Thyroid gland (tissue), 4 donors: Measurements from ENCODE around the gene FCHSD2. TPM values are rescaled to one million over a fixed set of nuclear protein-coding genes. Genes with fewer than 3 reads are reported as not detected.

Experiments used
- DNase-seq, 2 donors: peaks; one replicate each; pipeline ENCODE4 v3.0.0-alpha.2; 2019
- H3K27ac ChIP-seq, 3 donors: fragments of 200-600 bp; sonication (generic); 1 replicate in 2 of 3; 2 replicates in 1 of 3; pipeline ENCODE4 v1.5.1; 2016 to 2019; ENCODE audit warnings: mild to moderate bottlenecking in 1 of 3, moderate library complexity in 1 of 3
- H3K27me3 ChIP-seq: fragments of 200-600 bp; sonication (generic); one replicate; pipeline ENCODE4 v1.5.1; 2019
- H3K36me3 ChIP-seq, 2 donors: fragments of 200-600 bp; sonication (generic); one replicate each; pipeline ENCODE4 v1.5.1; 2016 to 2019
- H3K4me1 ChIP-seq, 2 donors: fragments of 200-600 bp; sonication (generic); one replicate each; pipeline ENCODE4 v1.5.1; 2017 to 2019
- H3K4me3 ChIP-seq, 3 donors: fragments of 200-600 bp; sonication (generic); replicated peaks in 1 of 3; 1 replicate in 2 of 3; 2 replicates in 1 of 3; pipeline ENCODE4 v1.5.1; 2016; ENCODE audit warnings: mild to moderate bottlenecking in 1 of 3
- H3K9me3 ChIP-seq: fragments of 200-600 bp; sonication (generic); one replicate; pipeline ENCODE4 v1.5.1; 2017
- POLR2A ChIP-seq, 2 donors: fragments of 450-650 bp; IDR thresholded peaks; one replicate each; pipeline ENCODE4 v1.6.1; 2017; ENCODE audit warnings: antibody characterized with exemption in 2 of 2, mild to moderate bottlenecking in 2 of 2, moderate library complexity in 1 of 2
- WGBS, 2 donors: methylation state at CpG; one replicate each; pipeline ENCODE4 v1.1.5; 2017; 5-methylcytosine and 5-hydroxymethylcytosine counted together
- intact Hi-C: fragments of 100-400 bp; cut with DNase I; formaldehyde crosslinking; loops from one replicate; pipeline ENCODE4 v1.15.1; 2023
- total RNA-seq, 4 donors: library from RNA; depleted of rRNA; stranded (reverse); fragments of >200 nt; gene quantifications; one replicate each; pipeline ENCODE4 v1.2.3, GENCODE V29; 2016
- TF ChIP-seq, protein P1 (sequence below), 6 experiments: fragments of 200-600 bp in 3 of 6; fragments of 450-650 bp in 3 of 6; sonication (generic) in 3 of 6; IDR thresholded peaks; one replicate each; pipeline ENCODE4 v1.5.1; 2016 to 2019; ENCODE audit warnings: antibody characterized with exemption in 6 of 6, mild to moderate bottlenecking in 2 of 6, inconsistent platforms in 1 of 6, moderate library complexity in 1 of 6

Gene FCHSD2
- 10 to 100 TPM; 13.5 to 21.7 (median 16.9) TPM for total RNA-seq

DNA sequence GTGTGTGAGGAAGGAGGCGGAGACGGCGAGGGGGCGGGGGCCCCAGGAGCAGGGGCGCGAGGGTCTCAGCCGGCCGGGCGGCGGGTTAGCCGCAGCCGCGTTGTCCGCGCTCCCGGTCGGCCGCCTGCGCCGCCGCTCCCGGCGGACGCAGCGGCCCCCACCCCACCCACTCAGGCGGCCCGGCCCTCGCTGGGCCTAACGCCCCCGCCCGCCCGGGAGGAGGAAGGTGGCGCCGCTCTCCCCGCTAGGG, at the start of gene FCHSD2:
Gene FCHSD2 (minus strand): TSS at position 191 of the 250 bp plus-strand sequence. CDS start 441 bp downstream, outside the sequence.
- intact Hi-C loops = no loop called here
- H3K9me3 ChIP-seq = no peaks in the 10 kb centered on the region
- DNase-seq = no peak
- peaks cover 22 to 29% of the 10 kb centered on the region in 2 donors for H3K4me1 ChIP-seq
- H3K27me3 ChIP-seq = no peaks in the 10 kb centered on the region
- peak within 1 kb of the TSS; percentile 57 to 78 (median 66) for H3K4me3 ChIP-seq
- no peaks in the 10 kb centered on the region for H3K36me3 ChIP-seq
- H3K27ac ChIP-seq = peak within 1 kb of the TSS; percentile 94 to 98 (median 95)
- 0% methylated on average over 3 of the region's 35 CpGs; no CpG with 5 or more reads in 1 of the 2 donors for WGBS, 2 donors
- TF ChIP-seq POLR2A (IDR thresholded peaks at IDR 0.05) = no peak
- TF ChIP-seq, protein P1, sequence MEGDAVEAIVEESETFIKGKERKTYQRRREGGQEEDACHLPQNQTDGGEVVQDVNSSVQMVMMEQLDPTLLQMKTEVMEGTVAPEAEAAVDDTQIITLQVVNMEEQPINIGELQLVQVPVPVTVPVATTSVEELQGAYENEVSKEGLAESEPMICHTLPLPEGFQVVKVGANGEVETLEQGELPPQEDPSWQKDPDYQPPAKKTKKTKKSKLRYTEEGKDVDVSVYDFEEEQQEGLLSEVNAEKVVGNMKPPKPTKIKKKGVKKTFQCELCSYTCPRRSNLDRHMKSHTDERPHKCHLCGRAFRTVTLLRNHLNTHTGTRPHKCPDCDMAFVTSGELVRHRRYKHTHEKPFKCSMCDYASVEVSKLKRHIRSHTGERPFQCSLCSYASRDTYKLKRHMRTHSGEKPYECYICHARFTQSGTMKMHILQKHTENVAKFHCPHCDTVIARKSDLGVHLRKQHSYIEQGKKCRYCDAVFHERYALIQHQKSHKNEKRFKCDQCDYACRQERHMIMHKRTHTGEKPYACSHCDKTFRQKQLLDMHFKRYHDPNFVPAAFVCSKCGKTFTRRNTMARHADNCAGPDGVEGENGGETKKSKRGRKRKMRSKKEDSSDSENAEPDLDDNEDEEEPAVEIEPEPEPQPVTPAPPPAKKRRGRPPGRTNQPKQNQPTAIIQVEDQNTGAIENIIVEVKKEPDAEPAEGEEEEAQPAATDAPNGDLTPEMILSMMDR (IDR thresholded peaks at IDR 0.05) = no peak

- Histone ChIP-seq H3K4me1 (peaks cover 26 to 30% of the 10 kb centered on the region in 2 donors), H3K36me3 (no peaks in the 10 kb centered on the region), H3K4me3 (no peak overlapping the region), H3K27me3 (no peaks in the 10 kb centered on the region), H3K27ac (no peak overlapping the region), H3K9me3 (no peaks in the 10 kb centered on the region)
- DNase-seq = no peak
- intact Hi-C loops = no loop called here
- TF ChIP-seq, protein P1 (IDR thresholded peaks at IDR 0.05) = no peak
- TF ChIP-seq POLR2A (IDR thresholded peaks at IDR 0.05) = no peak
- WGBS, 2 donors = 82 to 85% methylated on average over 4 to 6 of the region's 6 CpGs
Observed at GRCh38 chr11:73191151-73191550, 49.0 kb upstream of the FCHSD2 start.

- no peak for DNase-seq
- TF ChIP-seq, protein P1 (IDR thresholded peaks at IDR 0.05) = no peak
- no peak for TF ChIP-seq POLR2A (IDR thresholded peaks at IDR 0.05)
- Histone ChIP-seq H3K36me3 (no peaks in the 10 kb centered on the region), H3K4me3 (no peak overlapping the region), H3K4me1 (peaks cover 26 to 30% of the 10 kb centered on the region in 2 donors), H3K27ac (no peak overlapping the region), H3K9me3 (no peaks in the 10 kb centered on the region), H3K27me3 (no peaks in the 10 kb centered on the region)
- intact Hi-C loops = no loop called here
- WGBS, 2 donors = 91 to 99% methylated on average over 3 of the region's 3 CpGs
Observed at GRCh38 chr11:73190557-73190885, 48.4 kb upstream of the FCHSD2 start.

- Histone ChIP-seq H3K36me3 (no peaks in the 10 kb centered on the region), H3K4me3 (no peak overlapping the region), H3K9me3 (no peaks in the 10 kb centered on the region), H3K4me1 (peaks cover 23 to 30% of the 10 kb centered on the region in 2 donors), H3K27ac (no peak overlapping the region), H3K27me3 (no peaks in the 10 kb centered on the region)
- no peak for DNase-seq
- no peak for TF ChIP-seq POLR2A (IDR thresholded peaks at IDR 0.05)
- TF ChIP-seq, protein P1 (IDR thresholded peaks at IDR 0.05) = no peak
- WGBS, 2 donors = 78 to 81% methylated on average over 5 of the region's 5 CpGs
- intact Hi-C loops = loop anchor here (5.0 kb wide), 1 partner anchor 47 kb away; no protein-coding TSS in a partner anchor
Observed at GRCh38 chr11:73189723-73190556, 47.8 kb upstream of the FCHSD2 start.

DNA sequence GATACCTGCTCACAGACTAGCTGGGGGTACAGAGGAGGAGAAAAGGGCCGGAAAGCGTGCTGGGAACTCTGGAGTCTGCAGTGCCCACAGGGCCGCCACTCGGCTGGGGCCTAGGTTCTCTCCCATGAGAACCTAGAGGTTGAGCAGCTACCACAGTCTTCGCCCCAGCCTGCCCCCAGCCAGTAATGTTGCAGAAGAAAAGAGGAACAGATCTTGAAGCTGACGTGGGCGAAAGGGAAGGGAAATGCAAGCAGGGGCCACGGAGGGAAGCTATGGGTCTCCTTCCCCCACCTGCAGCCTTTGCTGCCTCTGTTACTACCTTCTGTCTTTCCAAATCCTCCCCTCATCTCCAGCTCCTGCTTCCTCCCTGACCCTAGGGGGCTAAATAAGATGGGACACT, 47.2 kb upstream of the FCHSD2 start:
- Histone ChIP-seq H3K27me3 (no peaks in the 10 kb centered on the region), H3K27ac (no peak overlapping the region), H3K36me3 (no peaks in the 10 kb centered on the region), H3K9me3 (no peaks in the 10 kb centered on the region), H3K4me3 (no peak overlapping the region), H3K4me1 (peaks cover 17 to 24% of the 10 kb centered on the region in 2 donors)
- WGBS, 2 donors = 84% methylated on average over 8 of the region's 8 CpGs
- DNase-seq = no peak
- TF ChIP-seq, protein P1 (IDR thresholded peaks at IDR 0.05) = no peak
- intact Hi-C loops = loop anchor here (5.0 kb wide), 1 partner anchor 48 kb away; no protein-coding TSS in a partner anchor
